Measurements from ENCODE around the gene MEST. TPM values are rescaled to one million over a fixed set of nuclear protein-coding genes. Genes with fewer than 3 reads are reported as not detected.

The MEST gene
- total and polyA plus RNA-seq, 2 donors (not counting 3 experiments of a cell fraction or from before 2014, with no cell fraction given) = 46.7 to 52.6 TPM

GRCh38 chr7:130473876-130474275, 18.0 kb upstream of the MEST start:
- Histone ChIP-seq H3K27me3 (ENCODE audit: control insufficient read depth in 2 of 2, insufficient read depth in 2 of 2, low read length in 2 of 2) (peaks cover 0 to 2% of the 10 kb centered on the region in 2 experiments), H3K4me1 (ENCODE audit: control insufficient read depth, extremely low read depth, insufficient read depth, low read length) (no peaks in the 10 kb centered on the region), H3K9ac (replicated peaks; ENCODE audit: extremely low read depth, insufficient read depth, low read length) (no peak overlapping the region), H3K9me1 (replicated peaks; ENCODE audit: control insufficient read depth, extremely low read depth, insufficient read depth, low read length) (no peaks in the 10 kb centered on the region), H3K79me2 (ENCODE audit: control insufficient read depth, insufficient read depth, low read length) (no peaks in the 10 kb centered on the region), H3K27ac (ENCODE audit: insufficient read depth, low read depth, low read length) (no peak overlapping the region), H3K4me3 (replicated peaks in 1 of 3; ENCODE audit: insufficient read depth in 1 of 3, low read depth in 1 of 3, low read length in 3 of 3) (no peak overlapping the region), H4K20me1 (replicated peaks; ENCODE audit: control insufficient read depth, extremely low read depth, insufficient read depth, low read length) (no peaks in the 10 kb centered on the region), H2AFZ (ENCODE audit: low read depth, low read length) (no peak overlapping the region), H3K9me3 (replicated peaks; ENCODE audit: control insufficient read depth, insufficient read depth, low read length) (no peaks in the 10 kb centered on the region), H3K36me3 (ENCODE audit: control insufficient read depth in 2 of 2, extremely low read depth in 1 of 2, insufficient read depth in 2 of 2, low read length in 2 of 2) (no peaks in the 10 kb centered on the region), H3K4me2 (ENCODE audit: insufficient read depth, low read length) (no peak overlapping the region)
- intact Hi-C loops (cut with micrococcal nuclease) (no loop called here), dilution Hi-C loops (cut with MboI; ENCODE audit: extremely low pct_ligation_motif_present, low sequenced_read_pairs) (no loop called here)
- FAIRE-seq = no peak
- CTCF ChIA-PET = interaction anchor here (1.0 kb wide), 2 partner anchors 9 to 15 kb away, joined by 3 read pairs; no protein-coding TSS in a partner anchor
- TF ChIP-seq JUN (IDR thresholded peaks at IDR 0.05; ENCODE audit: borderline replicate concordance, insufficient read depth, insufficient read length, low read depth) (no peak), EZH2 (IDR thresholded peaks at IDR 0.05; ENCODE audit: borderline replicate concordance, low read depth, low read length, severe bottlenecking) (no peak), GATA2 (IDR thresholded peaks at IDR 0.05; ENCODE audit: insufficient read depth, insufficient read length, low read depth, low read length) (no peak), CTCF (IDR thresholded peaks at IDR 0.05; ENCODE audit: extremely low read depth in 1 of 2, insufficient read depth in 1 of 2, low read depth in 1 of 2, low read length in 2 of 2) (no peak), MYC (IDR thresholded peaks at IDR 0.05; ENCODE audit: low read depth, low read length) (no peak), POLR2AphosphoS5 (IDR thresholded peaks at IDR 0.05; ENCODE audit: insufficient read depth, low read depth, low read length) (no peak)
- POLR2A ChIA-PET = no interaction called here
- BruUV-seq (replicated peaks) = no TSS peak
- DNase-seq (ENCODE audit: low read depth, low spot score) = no peak

DNA sequence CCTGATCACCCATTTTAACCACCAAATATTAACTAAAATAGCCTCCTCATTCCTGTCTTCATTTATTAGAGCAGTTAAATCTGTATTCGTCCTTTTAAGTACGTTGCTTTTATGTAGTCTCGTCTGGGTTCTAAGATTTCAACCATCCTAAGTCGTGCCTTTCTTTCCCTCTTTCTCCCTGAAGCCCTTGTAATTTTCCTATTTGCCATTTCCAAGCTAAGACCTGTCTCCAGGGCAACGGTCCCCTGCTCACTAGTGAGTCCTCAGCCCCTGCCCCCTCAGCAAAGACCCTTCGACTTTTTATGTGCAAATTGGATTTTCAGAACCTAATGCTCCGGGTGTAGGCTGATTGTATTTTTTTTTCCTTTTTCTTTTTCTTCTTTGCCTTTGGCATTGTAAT, 16.1 kb upstream of the MEST start:
- H3K4me2 ChIP-seq (ENCODE audit: insufficient read depth, low read length) = no peak overlapping the region
- H2AFZ ChIP-seq (ENCODE audit: low read depth, low read length) = no peak overlapping the region
- H3K9me1 ChIP-seq (replicated peaks; ENCODE audit: control insufficient read depth, extremely low read depth, insufficient read depth, low read length) = no peaks in the 10 kb centered on the region
- ChIA-PET POLR2A (no interaction called here), CTCF (no interaction called here)
- BruUV-seq (replicated peaks) = no TSS peak
- H4K20me1 ChIP-seq (replicated peaks; ENCODE audit: control insufficient read depth, extremely low read depth, insufficient read depth, low read length) = no peaks in the 10 kb centered on the region
- no peaks in the 10 kb centered on the region for H3K9me3 ChIP-seq (replicated peaks; ENCODE audit: control insufficient read depth, insufficient read depth, low read length)
- dilution Hi-C loops (cut with MboI; ENCODE audit: extremely low pct_ligation_motif_present, low sequenced_read_pairs) (no loop called here), intact Hi-C loops (cut with micrococcal nuclease) (no loop called here)
- H3K27ac ChIP-seq (ENCODE audit: insufficient read depth, low read depth, low read length) = no peak overlapping the region
- no peak overlapping the region for H3K9ac ChIP-seq (replicated peaks; ENCODE audit: extremely low read depth, insufficient read depth, low read length)
- no peak overlapping the region for H3K4me3 ChIP-seq (replicated peaks in 1 of 3; ENCODE audit: insufficient read depth in 1 of 3, low read depth in 1 of 3, low read length in 3 of 3)
- H3K36me3 ChIP-seq (ENCODE audit: control insufficient read depth in 2 of 2, extremely low read depth in 1 of 2, insufficient read depth in 2 of 2, low read length in 2 of 2) = no peaks in the 10 kb centered on the region
- no peak for TF ChIP-seq JUN (IDR thresholded peaks at IDR 0.05; ENCODE audit: borderline replicate concordance, insufficient read depth, insufficient read length, low read depth)
- FAIRE-seq (no peak), DNase-seq (ENCODE audit: low read depth, low spot score) (no peak)
- peaks cover 0 to 2% of the 10 kb centered on the region in 2 experiments for H3K27me3 ChIP-seq (ENCODE audit: control insufficient read depth in 2 of 2, insufficient read depth in 2 of 2, low read length in 2 of 2)
- H3K4me1 ChIP-seq (ENCODE audit: control insufficient read depth, extremely low read depth, insufficient read depth, low read length) = no peaks in the 10 kb centered on the region
- no peaks in the 10 kb centered on the region for H3K79me2 ChIP-seq (ENCODE audit: control insufficient read depth, insufficient read depth, low read length)
